ENCODE measurements around the gene PRAC2.
A peak's percentile ranks its signal among the peaks of the same experiment; 100 is the strongest.

Gene PRAC2

DNA sequence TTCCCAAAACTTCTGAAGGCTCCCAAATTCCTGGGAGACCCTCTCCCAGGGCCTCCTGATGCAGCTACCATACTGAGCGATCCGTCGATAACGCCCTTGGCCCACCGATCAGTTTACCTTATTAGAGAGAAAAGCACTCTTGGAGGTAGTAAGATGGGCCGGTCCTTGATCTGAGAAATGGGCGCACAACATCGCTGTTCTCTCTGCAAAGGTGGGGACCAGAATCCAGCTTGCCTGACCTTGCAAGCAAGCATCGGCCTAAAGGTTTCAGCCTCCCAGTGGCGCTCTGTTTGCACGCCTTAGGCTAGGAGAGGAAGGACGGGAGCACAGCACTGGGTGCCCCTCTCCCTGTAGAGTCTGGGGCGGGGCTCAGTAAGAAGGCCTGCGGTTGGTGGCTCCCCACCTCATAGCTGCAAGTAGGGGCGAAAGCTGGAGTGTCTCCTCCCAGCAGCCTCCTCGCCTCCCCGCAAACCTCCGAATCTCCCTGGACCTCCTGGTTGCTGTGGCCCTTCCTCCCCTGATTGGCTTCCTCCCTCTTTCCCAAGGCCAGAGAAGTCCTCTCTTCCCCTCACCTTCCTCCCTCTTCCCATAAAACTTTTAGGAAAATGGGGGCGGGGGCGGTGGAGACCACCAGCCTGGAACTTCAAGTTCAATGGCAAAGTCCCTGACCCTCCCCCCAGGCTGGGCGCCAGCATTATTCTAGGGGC lies 631 bp upstream of the PRAC2 start, which contains the start of gene PRAC1:
Gene PRAC1 (minus strand): TSS at position 318 of the 707 bp plus-strand sequence. CDS start 126 bp downstream, at position 192.
- no peak within 1 kb of the TSS for H3K4me3 ChIP-seq (ENCODE audit: low read depth, low read length)
- no peak for DNase-seq (ENCODE audit: low read depth)
- TF ChIP-seq, protein P1, sequence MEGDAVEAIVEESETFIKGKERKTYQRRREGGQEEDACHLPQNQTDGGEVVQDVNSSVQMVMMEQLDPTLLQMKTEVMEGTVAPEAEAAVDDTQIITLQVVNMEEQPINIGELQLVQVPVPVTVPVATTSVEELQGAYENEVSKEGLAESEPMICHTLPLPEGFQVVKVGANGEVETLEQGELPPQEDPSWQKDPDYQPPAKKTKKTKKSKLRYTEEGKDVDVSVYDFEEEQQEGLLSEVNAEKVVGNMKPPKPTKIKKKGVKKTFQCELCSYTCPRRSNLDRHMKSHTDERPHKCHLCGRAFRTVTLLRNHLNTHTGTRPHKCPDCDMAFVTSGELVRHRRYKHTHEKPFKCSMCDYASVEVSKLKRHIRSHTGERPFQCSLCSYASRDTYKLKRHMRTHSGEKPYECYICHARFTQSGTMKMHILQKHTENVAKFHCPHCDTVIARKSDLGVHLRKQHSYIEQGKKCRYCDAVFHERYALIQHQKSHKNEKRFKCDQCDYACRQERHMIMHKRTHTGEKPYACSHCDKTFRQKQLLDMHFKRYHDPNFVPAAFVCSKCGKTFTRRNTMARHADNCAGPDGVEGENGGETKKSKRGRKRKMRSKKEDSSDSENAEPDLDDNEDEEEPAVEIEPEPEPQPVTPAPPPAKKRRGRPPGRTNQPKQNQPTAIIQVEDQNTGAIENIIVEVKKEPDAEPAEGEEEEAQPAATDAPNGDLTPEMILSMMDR (IDR thresholded peaks at IDR 0.05; ENCODE audit: low read depth, low read length, missing control alignments): no peak

DNA sequence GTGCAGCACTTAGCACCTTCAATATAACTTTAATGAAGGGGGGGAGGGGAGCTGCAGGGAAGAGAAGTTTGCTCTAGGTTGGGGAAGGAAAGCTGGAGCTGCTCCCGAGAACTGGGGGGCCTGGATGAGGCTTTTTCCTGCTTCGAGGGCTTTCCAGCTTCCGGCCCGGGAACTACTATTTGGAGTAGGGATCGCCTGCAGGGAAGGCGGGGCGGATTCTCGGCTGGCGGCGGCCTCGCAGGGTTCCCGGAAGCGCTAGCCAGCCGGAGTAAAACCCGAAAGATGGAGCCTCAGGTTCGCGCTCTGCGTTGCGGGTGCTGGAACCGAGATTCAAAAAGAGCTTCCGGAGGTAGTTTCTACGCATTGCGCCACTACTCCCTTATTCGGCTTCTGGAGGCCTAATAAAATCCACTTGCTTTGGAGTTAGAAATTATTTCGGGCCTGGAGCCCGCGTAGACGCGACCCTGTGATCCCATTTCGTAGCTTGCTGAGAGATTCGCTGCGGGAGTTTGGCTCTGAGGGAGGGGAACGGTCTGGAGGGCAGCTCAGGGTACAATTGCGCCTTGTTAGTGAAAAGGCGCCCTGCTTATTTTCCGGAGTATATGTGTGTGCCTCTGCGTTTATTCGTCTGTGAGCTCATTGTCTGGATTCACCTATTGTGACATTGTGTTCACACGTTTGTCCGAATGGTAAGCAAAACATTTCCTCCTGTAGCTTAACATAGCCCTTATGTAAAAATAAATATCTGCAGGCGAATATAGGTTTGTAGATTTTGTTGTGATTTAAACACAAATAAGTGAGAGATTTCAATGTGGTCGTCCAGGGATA lies 652 bp downstream of the PRAC2 start:
- no peak overlapping the region for H3K4me3 ChIP-seq (ENCODE audit: low read depth, low read length)
- DNase-seq (ENCODE audit: low read depth): no peak
- TF ChIP-seq, protein P1 (IDR thresholded peaks at IDR 0.05; ENCODE audit: low read depth, low read length, missing control alignments): no peak

DNA sequence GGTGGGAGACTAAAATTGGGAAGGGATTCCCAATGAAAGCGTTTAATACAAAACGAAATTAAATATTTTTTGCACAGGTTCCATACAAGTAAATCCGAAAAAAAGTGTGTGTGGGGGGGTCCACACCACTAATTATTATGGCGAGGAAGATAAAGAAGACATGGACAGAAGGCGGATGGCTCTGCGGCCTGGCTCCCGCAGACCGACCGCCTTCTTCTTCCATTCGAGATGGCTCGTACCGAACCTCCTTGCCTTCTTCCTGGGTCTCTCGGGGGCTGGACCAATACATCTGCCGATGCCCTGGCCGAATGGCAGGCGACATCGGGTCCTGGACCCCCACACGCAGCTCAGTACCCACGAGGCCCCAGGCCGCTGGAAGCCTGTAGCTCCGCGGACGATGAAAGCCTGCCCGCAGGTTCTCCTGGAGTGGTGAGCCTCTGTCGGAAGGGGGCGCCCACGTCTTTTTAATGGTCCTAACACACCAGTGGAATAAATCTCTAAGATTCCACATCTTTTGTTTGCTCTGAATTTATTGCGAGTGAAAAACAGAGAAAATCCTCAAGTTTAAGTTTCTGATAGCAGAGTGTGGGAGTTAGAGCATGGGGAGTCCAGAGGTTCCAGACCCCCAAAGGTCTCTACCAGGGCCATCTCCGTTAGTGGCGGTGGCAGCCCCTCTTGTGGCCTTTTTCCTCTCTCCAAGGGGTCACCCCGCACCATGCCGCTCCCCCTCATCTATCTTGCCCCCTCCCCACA lies 1.4 kb downstream of the PRAC2 start:
- peak; percentile 8 for DNase-seq (ENCODE audit: low read depth)
- no peak overlapping the region for H3K4me3 ChIP-seq (ENCODE audit: low read depth, low read length)
- TF ChIP-seq, protein P1 (IDR thresholded peaks at IDR 0.05; ENCODE audit: low read depth, low read length, missing control alignments): peak; percentile 71

DNA sequence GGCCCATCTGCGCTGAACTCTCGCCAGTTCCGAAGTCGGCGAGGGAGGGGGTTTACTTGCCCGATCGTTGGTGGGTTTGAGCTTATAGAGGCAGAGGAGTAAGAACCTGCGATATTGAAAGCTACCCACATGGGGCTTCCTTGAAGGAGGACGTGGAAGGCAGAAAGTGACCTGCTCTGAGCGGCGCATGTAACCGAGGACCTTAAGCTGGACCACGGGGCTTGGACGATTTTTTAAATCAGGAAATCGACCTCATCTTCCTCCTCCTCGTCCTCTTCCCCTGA lies 2.0 kb downstream of the PRAC2 start:
- no peak for DNase-seq (ENCODE audit: low read depth)
- no peak overlapping the region for H3K4me3 ChIP-seq (ENCODE audit: low read depth, low read length)
- TF ChIP-seq, protein P1 (IDR thresholded peaks at IDR 0.05; ENCODE audit: low read depth, low read length, missing control alignments): no peak

DNA sequence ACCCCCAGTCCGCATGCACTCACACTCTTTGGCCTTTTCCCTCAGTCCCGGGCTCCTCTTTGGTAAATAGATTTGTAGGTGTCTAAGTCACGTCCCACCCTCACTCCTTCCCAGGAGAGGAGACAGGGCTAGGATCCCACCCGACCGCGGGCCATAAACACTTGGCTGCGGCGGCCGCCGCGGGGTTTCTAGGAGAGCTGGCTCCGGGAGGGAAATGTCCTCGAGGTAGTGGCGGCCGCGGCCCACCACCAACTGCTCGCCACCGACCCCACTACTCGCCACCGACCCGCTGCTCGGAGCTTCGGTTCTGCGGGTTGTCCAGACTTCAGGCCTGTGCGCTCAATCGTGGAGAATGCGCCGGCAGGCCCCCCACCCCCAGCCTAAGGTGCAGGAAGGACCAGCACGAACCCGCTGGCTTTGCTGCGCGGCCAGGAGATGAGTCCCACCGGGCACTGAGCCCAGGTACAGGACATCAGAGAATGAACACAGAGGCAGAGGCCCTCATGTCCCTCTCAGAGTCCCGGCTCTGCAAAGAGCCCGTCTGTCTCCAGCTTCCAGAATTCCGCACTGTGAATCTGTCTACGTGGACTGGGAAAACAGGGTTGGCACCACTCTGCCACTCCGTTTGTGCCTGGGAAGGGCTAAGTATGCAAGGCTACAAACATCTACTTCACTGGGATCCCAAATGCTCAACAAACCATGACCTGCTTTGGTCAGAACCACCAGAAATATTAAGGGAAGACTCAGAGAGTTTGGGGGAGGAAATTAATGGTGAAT lies 2.5 kb downstream of the PRAC2 start:
- DNase-seq (ENCODE audit: low read depth): no peak
- TF ChIP-seq, protein P1 (IDR thresholded peaks at IDR 0.05; ENCODE audit: low read depth, low read length, missing control alignments): no peak
- no peak overlapping the region for H3K4me3 ChIP-seq (ENCODE audit: low read depth, low read length)

DNA sequence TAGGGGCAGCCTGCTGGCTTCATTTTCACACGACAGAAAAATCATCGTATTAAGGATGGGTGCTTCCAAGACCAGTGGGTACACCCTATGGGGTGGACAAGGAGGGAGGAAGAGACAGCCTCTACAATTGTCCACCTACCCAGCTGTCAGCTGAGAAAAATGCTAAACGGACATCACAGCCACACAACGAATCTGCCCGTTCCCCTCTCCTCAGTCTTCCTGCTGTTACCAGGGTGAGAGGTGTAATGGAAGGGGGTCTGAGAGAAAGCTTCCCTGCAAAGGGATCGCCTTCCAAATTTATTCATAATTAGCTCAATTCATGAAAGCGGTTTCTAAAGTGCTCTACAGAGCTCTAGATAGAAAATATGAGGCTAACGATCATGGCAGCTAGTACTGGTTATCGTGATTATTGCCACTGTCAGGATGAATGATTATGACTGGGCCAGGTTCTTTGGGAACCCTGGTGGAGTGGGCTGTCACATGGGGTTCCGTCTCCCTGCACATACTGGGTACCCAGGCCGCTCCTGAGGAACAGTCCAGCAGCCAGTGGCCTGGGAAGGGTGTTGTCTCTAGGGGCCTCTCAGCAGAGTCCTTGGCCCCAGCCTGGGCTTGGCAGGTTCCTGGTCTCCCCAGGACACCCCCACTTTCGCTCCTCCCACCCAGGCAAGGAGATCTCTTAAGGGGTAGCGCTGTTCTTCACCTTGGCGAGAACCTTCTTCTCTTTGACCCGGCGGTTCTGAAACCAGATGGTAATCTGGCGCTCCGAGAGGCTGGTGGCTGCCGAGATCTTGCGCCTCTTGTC lies 3.3 kb downstream of the PRAC2 start:
- H3K4me3 ChIP-seq (ENCODE audit: low read depth, low read length): no peak overlapping the region
- TF ChIP-seq, protein P1 (IDR thresholded peaks at IDR 0.05; ENCODE audit: low read depth, low read length, missing control alignments): no peak
- no peak for DNase-seq (ENCODE audit: low read depth)
